ENCODE results near the gene MED17.

GRCh38 chr11:93823210-93823609, 39.1 kb downstream of the MED17 start:
- no peak for TF ChIP-seq CTCF (conservative IDR thresholded peaks at IDR 0.05 in 1 of 2, IDR thresholded peaks at IDR 0.05 in 1 of 2; ENCODE audit: extremely low read depth in 1 of 2, insufficient read depth in 1 of 2, low read depth in 1 of 2, low read length in 2 of 2)
- TF ChIP-seq EZH2 (IDR thresholded peaks at IDR 0.05; ENCODE audit: borderline replicate concordance, low read length), result no peak

Measured in mammary epithelial cell (primary cell).